OCI-LY7 (cell line): Measurements from ENCODE around the gene STX12. TPM values are rescaled to one million over a fixed set of nuclear protein-coding genes. Genes with fewer than 3 reads are reported as not detected.
"Not testable (repeated sequence)": the region's sequence is repeated elsewhere in the genome, so short reads cannot be mapped to it uniquely, and the experiment has no call there.

ENCODE experiments used
- BruUV-seq: library from RNA; stranded (reverse); fragments of 400-500 nt; replicated peaks from 2 replicates; lab custom pipeline; 2021; lab: Mats Ljungman, UMichigan
- CTCF ChIA-PET: fragments of 300-600 bp; sonication (Branson Sonifier 250); formaldehyde crosslinking; loops from one replicate; lab custom pipeline; 2022; ENCODE audit warnings: antibody characterized with exemption; ENCODE audit not compliant: unreplicated experiment; lab: Charles Lee
- POLR2A ChIA-PET: fragments of 300-600 bp; sonication (Branson Sonifier 250); formaldehyde crosslinking; loops from one replicate; lab custom pipeline; 2022; ENCODE audit warnings: antibody characterized with exemption; lab: Charles Lee
- DNase-seq: peaks from one replicate; pipeline ENCODE4 v3.0.0-alpha.2; 2015; ENCODE audit warnings: low spot score
- H2AFZ ChIP-seq: fragments of 200-600 bp; sonication (generic), shearing (Covaris generic); 2 replicates; pipeline ENCODE4 v1.6.1; 2014; ENCODE audit warnings: mild to moderate bottlenecking, antibody characterized with exemption, low read length, moderate library complexity
- H3K27ac ChIP-seq: fragments of 200-600 bp; sonication (generic); 2 replicates; pipeline ENCODE4 v1.5.1; 2014; ENCODE audit warnings: mixed run types, low read depth, mild to moderate bottlenecking, moderate library complexity, low read length, inconsistent platforms; ENCODE audit not compliant: poor library complexity, severe bottlenecking
- H3K36me3 ChIP-seq: fragments of 200-600 bp; sonication (generic); 2 replicates; pipeline ENCODE4 v1.6.1; 2014; ENCODE audit warnings: mild to moderate bottlenecking, antibody characterized with exemption, low read length, moderate library complexity, mixed read lengths; ENCODE audit not compliant: insufficient read depth
- H3K4me1 ChIP-seq: fragments of 200-600 bp; sonication (generic); 2 replicates; pipeline ENCODE4 v1.5.1; 2014; ENCODE audit warnings: mild to moderate bottlenecking, low read length; ENCODE audit not compliant: insufficient read depth, poor library complexity, severe bottlenecking
- H3K4me2 ChIP-seq: fragments of 200-600 bp; sonication (generic); 2 replicates; pipeline ENCODE4 v1.6.1; 2014; ENCODE audit warnings: mild to moderate bottlenecking, low read length
- H3K4me3 ChIP-seq: fragments of 200-600 bp; sonication (generic); 2 replicates; pipeline ENCODE4 v1.5.1; 2014; ENCODE audit warnings: mild to moderate bottlenecking, low read depth, low read length; ENCODE audit not compliant: poor library complexity, severe bottlenecking
- H3K79me2 ChIP-seq: fragments of 200-600 bp; sonication (generic); 2 replicates; pipeline ENCODE4 v1.6.1; 2016; ENCODE audit warnings: low read depth, mild to moderate bottlenecking, low read length, moderate library complexity, mixed read lengths; ENCODE audit not compliant: insufficient read depth
- H3K9me2 ChIP-seq: fragments of 200-600 bp; sonication (generic); 2 replicates; pipeline ENCODE4 v1.6.1; 2016; ENCODE audit warnings: mild to moderate bottlenecking, low read length, mixed read lengths; ENCODE audit not compliant: insufficient read depth
- H3K9me3 ChIP-seq: fragments of 200-600 bp; sonication (generic); 2 replicates; pipeline ENCODE4 v1.6.1; 2014; ENCODE audit warnings: mild to moderate bottlenecking, mixed run types, low read length, mixed read lengths
- H4K20me1 ChIP-seq: fragments of 200-600 bp; sonication (generic); 2 replicates; pipeline ENCODE4 v1.6.1; 2014; ENCODE audit warnings: mild to moderate bottlenecking, antibody characterized with exemption, low read length, moderate library complexity, mixed read lengths; ENCODE audit not compliant: insufficient read depth
- EZH2phosphoT487 ChIP-seq: fragments of 200-600 bp; sonication (generic); IDR thresholded peaks from 2 replicates; pipeline ENCODE4 v1.6.1; 2018; ENCODE audit warnings: low read depth, borderline replicate concordance, mild to moderate bottlenecking, mixed run types, antibody characterized with exemption, low read length, moderate library complexity, mixed read lengths
- intact Hi-C: fragments of 100-400 bp; cut with micrococcal nuclease; formaldehyde crosslinking; loops from one replicate; pipeline ENCODE4 v1.10.0; 2022; ENCODE audit not compliant: unreplicated experiment
- total RNA-seq, 2 experiments: library from RNA; depleted of rRNA in 1 of 2; stranded (reverse); fragments of >200 nt in 1 of 2; shearing (Covaris generic) in 1 of 2; gene quantifications; 2 replicates each; pipeline ENCODE4 v1.2.3, GENCODE V29; 2014 to 2022
- TF ChIP-seq, protein P1 (sequence below): fragments of 200-600 bp; sonication (generic); conservative IDR thresholded peaks from 2 replicates; pipeline ENCODE4 v1.5.1; 2014; ENCODE audit warnings: mild to moderate bottlenecking, antibody characterized with exemption, low read length, moderate library complexity, mixed read lengths

The STX12 gene
- total RNA-seq, 2 experiments from 2014 or later: 17.2 to 30.1 TPM

DNA sequence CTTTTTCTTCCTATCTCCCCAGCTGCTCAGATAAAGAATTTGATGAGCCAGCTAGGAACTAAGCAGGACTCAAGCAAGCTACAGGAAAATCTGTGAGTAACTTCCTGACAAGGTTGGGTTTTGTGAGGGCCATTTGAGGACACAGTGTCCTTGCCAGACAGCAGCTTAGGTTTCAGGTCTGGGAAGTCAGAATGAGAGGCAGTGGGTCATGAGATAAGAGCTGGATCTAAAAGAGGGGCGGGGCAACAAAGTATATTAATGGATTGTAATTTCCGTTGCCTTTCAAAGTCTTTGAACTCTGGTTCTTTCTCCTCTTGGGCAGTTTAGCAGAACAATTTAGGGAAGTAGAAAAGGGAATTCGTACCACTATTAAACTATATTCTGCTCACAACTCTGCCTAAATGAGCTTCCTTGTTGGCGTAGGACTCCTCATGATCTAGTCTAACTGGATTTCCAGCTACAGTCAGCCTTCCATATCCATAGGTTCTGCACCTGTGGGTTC lies 16.6 kb downstream of the STX12 start:
- Histone ChIP-seq H3K4me1 (no peaks in the 10 kb centered on the region), H3K9me2 (no peaks in the 10 kb centered on the region), H3K36me3 (peaks cover 37% of the 10 kb centered on the region), H3K79me2 (no peaks in the 10 kb centered on the region; the same call in 1 of the 2 replicates), H4K20me1 (no peaks in the 10 kb centered on the region), H3K27ac (no peak overlapping the region), H2AFZ (no peak overlapping the region), H3K9me3 (no peaks in the 10 kb centered on the region), H3K4me2 (no peak overlapping the region), H3K4me3 (no peak overlapping the region)
- no peak for TF ChIP-seq EZH2phosphoT487
- TF ChIP-seq, protein P1, sequence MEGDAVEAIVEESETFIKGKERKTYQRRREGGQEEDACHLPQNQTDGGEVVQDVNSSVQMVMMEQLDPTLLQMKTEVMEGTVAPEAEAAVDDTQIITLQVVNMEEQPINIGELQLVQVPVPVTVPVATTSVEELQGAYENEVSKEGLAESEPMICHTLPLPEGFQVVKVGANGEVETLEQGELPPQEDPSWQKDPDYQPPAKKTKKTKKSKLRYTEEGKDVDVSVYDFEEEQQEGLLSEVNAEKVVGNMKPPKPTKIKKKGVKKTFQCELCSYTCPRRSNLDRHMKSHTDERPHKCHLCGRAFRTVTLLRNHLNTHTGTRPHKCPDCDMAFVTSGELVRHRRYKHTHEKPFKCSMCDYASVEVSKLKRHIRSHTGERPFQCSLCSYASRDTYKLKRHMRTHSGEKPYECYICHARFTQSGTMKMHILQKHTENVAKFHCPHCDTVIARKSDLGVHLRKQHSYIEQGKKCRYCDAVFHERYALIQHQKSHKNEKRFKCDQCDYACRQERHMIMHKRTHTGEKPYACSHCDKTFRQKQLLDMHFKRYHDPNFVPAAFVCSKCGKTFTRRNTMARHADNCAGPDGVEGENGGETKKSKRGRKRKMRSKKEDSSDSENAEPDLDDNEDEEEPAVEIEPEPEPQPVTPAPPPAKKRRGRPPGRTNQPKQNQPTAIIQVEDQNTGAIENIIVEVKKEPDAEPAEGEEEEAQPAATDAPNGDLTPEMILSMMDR: no peak
- ChIA-PET POLR2A (interaction anchor here (1.1 kb wide), 1 partner anchor 45 kb away, joined by 3 read pairs; no protein-coding TSS in a partner anchor), CTCF (no interaction called here)
- no TSS peak for BruUV-seq
- intact Hi-C loops: no loop called here
- DNase-seq: no peak

DNA sequence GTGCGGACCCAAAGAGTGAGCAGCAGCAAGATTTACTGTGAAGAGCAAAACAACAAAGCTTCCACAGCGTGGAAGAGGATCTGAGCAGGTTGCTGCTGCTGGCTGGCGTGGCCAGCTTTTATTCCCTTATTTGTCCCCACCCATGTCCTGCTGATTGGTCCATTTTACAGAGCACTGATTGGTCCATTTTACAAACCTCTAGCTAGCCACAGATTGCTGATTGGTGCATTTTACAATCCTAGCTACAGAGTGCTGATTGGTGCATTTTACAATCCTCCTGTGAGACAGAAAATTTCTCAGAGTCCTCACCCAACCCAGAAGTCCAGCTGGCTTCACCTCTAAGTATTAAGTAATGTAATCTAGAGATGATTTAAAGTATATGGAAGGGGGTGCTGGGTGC lies 17.3 kb downstream of the STX12 start:
- H2AFZ ChIP-seq, BruUV-seq, H3K9me3 ChIP-seq, H4K20me1 ChIP-seq, CTCF ChIA-PET, H3K9me2 ChIP-seq, H3K4me1 ChIP-seq, H3K79me2 ChIP-seq, H3K4me2 ChIP-seq, DNase-seq, H3K27ac ChIP-seq, H3K4me3 ChIP-seq, intact Hi-C loops: not testable (repeated sequence)
- POLR2A ChIA-PET: interaction anchor here (1.1 kb wide), 1 partner anchor 46 kb away, joined by 3 read pairs; no protein-coding TSS in a partner anchor
- peaks cover 43% of the 10 kb centered on the region for H3K36me3 ChIP-seq

DNA sequence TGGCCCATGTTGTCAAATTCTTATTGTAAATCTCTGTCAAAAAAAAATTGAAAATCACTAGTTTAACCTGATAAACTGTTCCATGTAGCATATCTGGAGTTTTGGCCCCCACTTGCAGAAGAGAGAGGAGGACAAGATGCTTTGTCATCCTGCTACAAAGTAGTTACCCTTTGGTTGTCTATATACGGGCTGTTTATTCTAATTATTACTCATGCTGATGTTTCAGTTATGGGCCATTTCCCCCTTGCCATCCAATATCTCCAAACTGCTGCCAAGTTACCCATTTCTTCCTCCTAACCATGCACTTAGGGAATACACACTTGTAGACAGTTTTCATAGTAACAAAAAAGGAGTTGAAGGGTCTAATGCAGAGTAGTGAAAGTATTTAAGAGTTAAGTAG lies 22.6 kb downstream of the STX12 start:
- H3K27ac ChIP-seq: no peak overlapping the region
- H3K4me3 ChIP-seq: no peak overlapping the region
- no peaks in the 10 kb centered on the region for H3K79me2 ChIP-seq
- ChIA-PET CTCF (no interaction called here), POLR2A (no interaction called here)
- H4K20me1 ChIP-seq: no peaks in the 10 kb centered on the region
- no peaks in the 10 kb centered on the region for H3K9me3 ChIP-seq
- no peak for TF ChIP-seq EZH2phosphoT487
- TF ChIP-seq, protein P1: no peak
- H2AFZ ChIP-seq: no peak overlapping the region
- BruUV-seq: no TSS peak
- no peak for DNase-seq
- peaks cover 54% of the 10 kb centered on the region for H3K36me3 ChIP-seq
- intact Hi-C loops: no loop called here
- H3K4me2 ChIP-seq: no peak overlapping the region
- no peaks in the 10 kb centered on the region for H3K9me2 ChIP-seq
- H3K4me1 ChIP-seq: no peaks in the 10 kb centered on the region
